ENCODE data around the gene ITM2B. TPM values are rescaled to one million over a fixed set of nuclear protein-coding genes. Genes with fewer than 3 reads are reported as not detected.

The ITM2B gene
- total and polyA plus RNA-seq, 8 donors, result 114 to 361 (median 186) TPM

DNA sequence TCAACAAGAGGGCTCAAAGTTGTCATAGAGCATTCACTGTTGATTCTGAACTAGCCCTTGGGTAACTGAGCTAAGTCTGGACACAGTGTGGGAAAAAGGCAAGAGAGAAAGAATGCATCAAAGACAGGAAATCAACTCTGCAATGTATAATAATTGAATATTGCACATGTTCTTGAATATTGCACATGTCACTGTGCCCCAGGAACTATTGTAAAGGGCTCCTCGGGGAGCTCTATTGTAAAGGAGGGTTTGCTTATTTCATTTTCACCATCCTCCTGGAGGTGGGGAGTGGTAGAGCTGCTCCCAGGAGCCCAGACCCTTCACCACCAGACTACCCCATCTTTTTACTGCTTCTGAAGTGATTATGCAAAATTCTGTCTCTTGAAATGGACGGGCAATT is 44.4 kb upstream of the ITM2B start:
- 58 to 72% methylated on average over 2 of the region's 2 CpGs for WGBS, 2 donors
- Histone ChIP-seq H3K36me3 (no peaks in the 10 kb centered on the region), H3K27ac (no peak overlapping the region), H3K4me1 (no peaks in the 10 kb centered on the region), H3K27me3 (no peaks in the 10 kb centered on the region), H3K4me3 (no peak overlapping the region), H3K9me3 (no peaks in the 10 kb centered on the region)
- intact Hi-C loops (cut with DNase I), result no loop called here
- FAIRE-seq (no peak), ATAC-seq (no peak), DNase-seq (no peak)
- TF ChIP-seq, protein P1, sequence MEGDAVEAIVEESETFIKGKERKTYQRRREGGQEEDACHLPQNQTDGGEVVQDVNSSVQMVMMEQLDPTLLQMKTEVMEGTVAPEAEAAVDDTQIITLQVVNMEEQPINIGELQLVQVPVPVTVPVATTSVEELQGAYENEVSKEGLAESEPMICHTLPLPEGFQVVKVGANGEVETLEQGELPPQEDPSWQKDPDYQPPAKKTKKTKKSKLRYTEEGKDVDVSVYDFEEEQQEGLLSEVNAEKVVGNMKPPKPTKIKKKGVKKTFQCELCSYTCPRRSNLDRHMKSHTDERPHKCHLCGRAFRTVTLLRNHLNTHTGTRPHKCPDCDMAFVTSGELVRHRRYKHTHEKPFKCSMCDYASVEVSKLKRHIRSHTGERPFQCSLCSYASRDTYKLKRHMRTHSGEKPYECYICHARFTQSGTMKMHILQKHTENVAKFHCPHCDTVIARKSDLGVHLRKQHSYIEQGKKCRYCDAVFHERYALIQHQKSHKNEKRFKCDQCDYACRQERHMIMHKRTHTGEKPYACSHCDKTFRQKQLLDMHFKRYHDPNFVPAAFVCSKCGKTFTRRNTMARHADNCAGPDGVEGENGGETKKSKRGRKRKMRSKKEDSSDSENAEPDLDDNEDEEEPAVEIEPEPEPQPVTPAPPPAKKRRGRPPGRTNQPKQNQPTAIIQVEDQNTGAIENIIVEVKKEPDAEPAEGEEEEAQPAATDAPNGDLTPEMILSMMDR (IDR thresholded peaks at IDR 0.05), result no peak

DNA sequence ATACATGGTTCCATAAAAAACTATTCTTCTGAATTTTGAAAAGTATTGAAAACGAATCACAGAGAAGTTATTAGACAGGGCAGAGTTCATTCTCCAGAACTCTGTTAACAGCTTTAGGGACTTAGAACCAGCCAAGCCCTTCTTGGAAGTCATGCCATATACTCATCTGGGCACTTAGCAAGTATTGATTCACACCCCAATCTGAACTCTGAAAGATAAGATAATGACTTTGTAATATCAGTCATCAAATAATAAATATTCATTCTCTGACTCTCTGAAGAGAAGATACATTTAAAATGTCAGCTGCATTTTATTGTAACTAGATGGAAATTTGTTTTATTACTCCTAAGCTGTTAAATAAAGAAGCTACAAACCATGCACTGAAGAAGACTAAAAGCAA is 43.8 kb upstream of the ITM2B start:
- no peak for FAIRE-seq
- Histone ChIP-seq H3K27me3 (no peaks in the 10 kb centered on the region), H3K27ac (no peak overlapping the region), H3K9me3 (no peaks in the 10 kb centered on the region), H3K4me3 (no peak overlapping the region), H3K4me1 (no peaks in the 10 kb centered on the region), H3K36me3 (no peaks in the 10 kb centered on the region)
- 45 to 55% methylated on average over 1 of the region's 1 CpG for WGBS, 2 donors
- no peak for ATAC-seq
- TF ChIP-seq, protein P1 (IDR thresholded peaks at IDR 0.05), result no peak
- intact Hi-C loops (cut with DNase I), result no loop called here
- DNase-seq, result no peak

DNA sequence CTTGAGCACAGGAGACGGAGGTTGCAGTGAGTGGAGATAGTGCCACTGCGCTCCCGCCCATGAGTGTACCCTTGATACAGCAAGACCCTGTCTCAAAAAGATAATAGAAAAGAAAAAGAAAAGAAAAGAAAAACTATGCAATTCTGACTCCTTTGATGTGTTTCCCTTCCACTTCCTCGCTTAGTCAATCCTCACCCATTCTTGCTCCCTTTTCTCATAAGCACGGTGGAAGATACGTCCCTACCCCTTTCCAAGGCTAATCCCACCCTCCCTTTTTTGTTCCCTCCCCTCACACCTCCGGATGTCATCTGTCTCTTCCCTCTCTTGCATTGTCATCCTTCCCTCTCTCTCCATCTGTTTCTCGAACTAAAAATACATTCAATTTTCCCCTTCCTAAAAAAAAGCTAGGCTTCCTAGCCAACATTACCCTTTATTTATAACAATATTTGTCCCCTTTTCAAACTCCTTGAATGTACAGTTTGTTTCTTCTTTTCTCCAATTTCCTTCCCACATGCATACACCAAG is 40.5 kb upstream of the ITM2B start:
- TF ChIP-seq, protein P1 (IDR thresholded peaks at IDR 0.05), result no peak
- FAIRE-seq, result no peak
- H3K9me3 ChIP-seq, result no peaks in the 10 kb centered on the region

DNA sequence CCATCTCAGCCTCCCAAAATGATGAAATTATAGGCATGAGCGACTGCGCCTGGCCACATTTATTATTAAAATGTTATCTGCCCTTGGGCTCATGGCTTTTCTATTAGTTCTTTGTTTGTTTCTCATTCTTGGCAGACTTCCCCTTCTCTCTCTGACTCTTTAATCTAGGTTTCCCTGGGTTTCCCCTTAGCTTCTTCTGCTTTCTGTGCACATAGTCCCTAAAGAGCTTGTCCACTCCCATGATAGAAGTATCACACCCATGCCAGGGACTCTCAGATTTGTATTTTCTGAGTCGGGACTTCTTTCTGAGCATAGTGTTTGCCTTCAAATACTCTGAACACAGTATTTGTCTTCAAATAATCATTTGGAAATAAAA is 38.6 kb upstream of the ITM2B start:
- 30 to 35% methylated on average over 3 of the region's 3 CpGs for WGBS, 2 donors

More for the DNA sequence above, 40.5 kb upstream of the ITM2B start:
- Histone ChIP-seq H3K4me3 (no peak overlapping the region), H3K27me3 (no peaks in the 10 kb centered on the region), H3K27ac (no peak overlapping the region), H3K36me3 (no peaks in the 10 kb centered on the region), H3K4me1 (no peaks in the 10 kb centered on the region)
- DNase-seq, result no peak
- ATAC-seq, result no peak
- intact Hi-C loops (cut with DNase I), result no loop called here
- WGBS, 2 donors, result 72 to 77% methylated on average over 8 of the region's 8 CpGs

DNA sequence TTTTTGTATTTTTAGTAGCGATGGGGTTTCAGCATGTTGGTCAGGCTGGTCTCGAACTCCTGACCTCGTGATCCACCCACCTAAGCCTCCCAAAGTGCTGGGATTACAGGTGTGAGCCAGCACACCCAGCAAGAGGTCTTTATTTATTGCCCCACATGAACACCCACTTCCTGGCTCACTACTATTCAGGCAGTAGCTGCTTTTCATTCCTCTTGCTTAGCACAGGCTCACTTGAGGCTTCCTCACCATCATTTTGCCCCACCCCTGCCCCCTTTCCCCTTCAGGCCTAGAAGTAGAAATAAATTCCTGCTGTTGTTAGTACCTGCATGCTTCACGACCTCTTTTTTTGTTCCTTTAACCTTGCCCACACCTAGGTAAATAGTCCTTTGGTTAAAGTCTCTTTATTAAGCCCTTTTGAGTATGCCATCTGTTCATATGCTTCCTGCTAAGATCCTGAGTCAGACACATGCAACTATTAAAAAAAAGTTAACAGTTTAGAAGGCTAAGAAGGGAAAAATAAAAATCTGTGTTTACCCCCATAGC is 33.5 kb upstream of the ITM2B start:
- FAIRE-seq (no peak), ATAC-seq (no peak), DNase-seq (no peak)
- H3K9me3 ChIP-seq, result no peaks in the 10 kb centered on the region
- no peaks in the 10 kb centered on the region for H3K4me1 ChIP-seq
- TF ChIP-seq, protein P1 (IDR thresholded peaks at IDR 0.05), result no peak
- WGBS, 2 donors, result 71 to 74% methylated on average over 4 of the region's 4 CpGs
- intact Hi-C loops (cut with DNase I), result no loop called here
- H3K36me3 ChIP-seq, result no peaks in the 10 kb centered on the region
- H3K4me3 ChIP-seq, result no peak overlapping the region
- H3K27ac ChIP-seq, result no peak overlapping the region
- no peaks in the 10 kb centered on the region for H3K27me3 ChIP-seq

More for the DNA sequence above, 38.6 kb upstream of the ITM2B start:
- H3K9me3 ChIP-seq, result no peaks in the 10 kb centered on the region
- no peaks in the 10 kb centered on the region for H3K4me1 ChIP-seq
- no peak overlapping the region for H3K27ac ChIP-seq
- TF ChIP-seq, protein P1 (IDR thresholded peaks at IDR 0.05), result no peak
- FAIRE-seq (no peak), DNase-seq (no peak), ATAC-seq (peak in 3 of 4 donors; percentile 40 to 83 (median 43))
- H3K27me3 ChIP-seq, result no peaks in the 10 kb centered on the region
- no peak overlapping the region for H3K4me3 ChIP-seq
- no peaks in the 10 kb centered on the region for H3K36me3 ChIP-seq
- intact Hi-C loops (cut with DNase I), result no loop called here
